ENCODE measurements around the gene AP3B1.

DNA sequence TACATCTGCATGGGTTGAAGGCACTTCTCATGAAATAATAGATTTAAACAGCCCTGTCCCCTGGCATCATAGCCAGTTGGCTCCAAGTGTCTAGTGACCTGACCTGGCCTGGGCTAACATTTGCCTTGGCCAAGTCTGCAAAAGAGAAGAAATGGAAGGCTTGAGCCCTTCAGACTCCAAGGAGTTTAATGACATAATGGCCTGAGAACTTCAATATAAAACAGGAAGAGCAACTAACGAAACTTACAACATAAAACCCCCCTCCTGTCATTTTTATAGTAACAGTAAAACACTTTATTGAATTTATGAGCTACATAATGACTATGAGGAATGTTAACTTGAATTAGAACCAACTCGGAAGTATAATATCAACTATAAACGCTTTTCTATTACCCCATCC is 299.6 kb downstream of the AP3B1 start:
- TF ChIP-seq, protein P1, sequence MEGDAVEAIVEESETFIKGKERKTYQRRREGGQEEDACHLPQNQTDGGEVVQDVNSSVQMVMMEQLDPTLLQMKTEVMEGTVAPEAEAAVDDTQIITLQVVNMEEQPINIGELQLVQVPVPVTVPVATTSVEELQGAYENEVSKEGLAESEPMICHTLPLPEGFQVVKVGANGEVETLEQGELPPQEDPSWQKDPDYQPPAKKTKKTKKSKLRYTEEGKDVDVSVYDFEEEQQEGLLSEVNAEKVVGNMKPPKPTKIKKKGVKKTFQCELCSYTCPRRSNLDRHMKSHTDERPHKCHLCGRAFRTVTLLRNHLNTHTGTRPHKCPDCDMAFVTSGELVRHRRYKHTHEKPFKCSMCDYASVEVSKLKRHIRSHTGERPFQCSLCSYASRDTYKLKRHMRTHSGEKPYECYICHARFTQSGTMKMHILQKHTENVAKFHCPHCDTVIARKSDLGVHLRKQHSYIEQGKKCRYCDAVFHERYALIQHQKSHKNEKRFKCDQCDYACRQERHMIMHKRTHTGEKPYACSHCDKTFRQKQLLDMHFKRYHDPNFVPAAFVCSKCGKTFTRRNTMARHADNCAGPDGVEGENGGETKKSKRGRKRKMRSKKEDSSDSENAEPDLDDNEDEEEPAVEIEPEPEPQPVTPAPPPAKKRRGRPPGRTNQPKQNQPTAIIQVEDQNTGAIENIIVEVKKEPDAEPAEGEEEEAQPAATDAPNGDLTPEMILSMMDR (IDR thresholded peaks at IDR 0.05): no peak
- TF ChIP-seq POLR2A (IDR thresholded peaks at IDR 0.05): no peak

Data from Peyer's patch (tissue), 4 donors.